HepG2 (cell line): Measurements from ENCODE around the gene NEURL2. TPM values are rescaled to one million over a fixed set of nuclear protein-coding genes. Genes with fewer than 3 reads are reported as not detected.

Experiments
- ATAC-seq: fragments of 200-7000 bp; cut with Tn5 transposase; 3 replicates; pipeline ENCODE4 v1.9.1; 2020; ENCODE audit warnings: mild to moderate bottlenecking, moderate library complexity
- BruUV-seq: library from RNA; stranded (reverse); fragments of 400-500 nt; replicated peaks from 2 replicates; lab custom pipeline; 2021; lab: Mats Ljungman, UMichigan
- CTCF ChIA-PET: fragments of 300-600 bp; formaldehyde crosslinking; extraction: SDS; loops from one replicate; lab custom pipeline; 2021; ENCODE audit warnings: low total read pairs, inconsistent platforms, low intra/inter-chr PET ratio; lab: Yijun Ruan, JAX
- POLR2A ChIA-PET: fragments of 350-600 bp; sonication (Branson Sonifier 250); formaldehyde crosslinking; loops from one replicate; lab custom pipeline; 2020; ENCODE audit warnings: antibody characterized with exemption, inconsistent platforms; lab: Yijun Ruan, JAX
- DNase-seq: peaks from one replicate; pipeline ENCODE4 v3.0.0-alpha.2; 2015; ENCODE audit warnings: low spot score
- FAIRE-seq: peaks from 3 replicates; lab custom pipeline; 2011; peaks lifted over from hg19 to GRCh38; lab: Jason Lieb, UNC
- H2AFZ ChIP-seq: one replicate; pipeline ENCODE4 v1.6.1; 2011; ENCODE audit warnings: low read length, inconsistent platforms
- H3K27ac ChIP-seq: fragments of 300-600 bp; 3 replicates; pipeline ENCODE4 v1.8.0; 2011; ENCODE audit warnings: mixed run types, mild to moderate bottlenecking, mixed read lengths, low read length, inconsistent platforms; ENCODE audit not compliant: insufficient read depth; ENCODE audit errors: extremely low read length
- H3K27me3 ChIP-seq, 2 experiments: fragments of 200-600 bp in 1 of 2; 2 replicates in 1 of 2; 3 replicates in 1 of 2; pipeline versions ENCODE4 v1.6.0 to v1.8.0; 2011; ENCODE audit warnings: low read length in 2 of 2, mild to moderate bottlenecking in 2 of 2, moderate library complexity in 2 of 2, inconsistent platforms in 1 of 2; ENCODE audit not compliant: insufficient read depth in 2 of 2, control insufficient read depth in 1 of 2
- H3K36me3 ChIP-seq, 2 experiments: fragments of 200-600 bp in 1 of 2; replicated peaks in 1 of 2; 2 replicates in 1 of 2; 3 replicates in 1 of 2; pipeline versions ENCODE4 v1.5.1 to v1.8.0; 2011; ENCODE audit warnings: low read length in 2 of 2, inconsistent platforms in 1 of 2; ENCODE audit not compliant: insufficient read depth in 2 of 2, control insufficient read depth in 1 of 2
- H3K4me1 ChIP-seq: 2 replicates; pipeline ENCODE4 v1.5.1; 2012; ENCODE audit warnings: low read length, inconsistent platforms; ENCODE audit not compliant: insufficient read depth
- H3K4me2 ChIP-seq: 2 replicates; pipeline ENCODE4 v1.6.0; 2011; ENCODE audit warnings: low read depth, low read length, inconsistent platforms
- H3K4me3 ChIP-seq, 3 experiments: fragments of 200-600 bp in 1 of 3; sonication (generic), shearing (Covaris generic) in 1 of 3; replicated peaks in 1 of 3; 2 replicates each; pipeline ENCODE4 v1.5.1; 2011 to 2016; ENCODE audit warnings: low read length in 3 of 3, inconsistent platforms in 2 of 3, low read depth in 2 of 3, mild to moderate bottlenecking in 2 of 3, control low read depth in 1 of 3, mixed read lengths in 1 of 3; ENCODE audit not compliant: insufficient read depth in 1 of 3
- H3K79me2 ChIP-seq: one replicate; pipeline ENCODE4 v1.6.1; 2011; ENCODE audit warnings: low read length, inconsistent platforms; ENCODE audit not compliant: insufficient read depth
- H3K9ac ChIP-seq: 2 replicates; pipeline ENCODE4 v1.6.0; 2011; ENCODE audit warnings: mild to moderate bottlenecking, low read depth, low read length, inconsistent platforms; ENCODE audit not compliant: insufficient read depth
- H3K9me3 ChIP-seq: 2 replicates; pipeline ENCODE4 v1.5.1; 2012; ENCODE audit warnings: mild to moderate bottlenecking, low read length
- H4K20me1 ChIP-seq: 2 replicates; pipeline ENCODE4 v1.6.0; 2011; ENCODE audit warnings: inconsistent platforms, mild to moderate bottlenecking, low read length, moderate library complexity; ENCODE audit not compliant: insufficient read depth
- HDAC6 ChIP-seq: fragments of 200-600 bp; sonication (generic); IDR thresholded peaks from 2 replicates; pipeline ENCODE4 v1.7.0; 2017; ENCODE audit warnings: mild to moderate bottlenecking, antibody characterized with exemption, low read length, low read depth
- HNRNPH1 ChIP-seq: fragments of 200-400 bp; formaldehyde crosslinking; optimal IDR thresholded peaks from 2 replicates; pipeline ENCODE3; 2017; ENCODE audit warnings: mild to moderate bottlenecking, low read depth, low read length
- KLF12 ChIP-seq: sonication (generic); formaldehyde crosslinking; IDR thresholded peaks from 2 replicates; pipeline ENCODE4 v1.4.0; 2020; ENCODE audit warnings: missing genetic modification reagents, borderline replicate concordance
- POLR2AphosphoS2 ChIP-seq: IDR thresholded peaks from 2 replicates; pipeline ENCODE4 v1.6.1; 2011; ENCODE audit warnings: low read depth, low read length, improper control_type of control experiment
- RORA ChIP-seq: sonication (generic); formaldehyde crosslinking; IDR thresholded peaks from 2 replicates; pipeline ENCODE4 v1.5.0; 2020; ENCODE audit warnings: mild to moderate bottlenecking, missing genetic modification reagents, moderate library complexity
- THAP11 ChIP-seq: IDR thresholded peaks from 2 replicates; pipeline ENCODE4 v1.6.1; 2016; ENCODE audit warnings: missing biosample characterization, missing genetic modification reagents
- ZIK1 ChIP-seq: sonication (generic); formaldehyde crosslinking; IDR thresholded peaks from 2 replicates; pipeline ENCODE4 v1.5.0; 2020; ENCODE audit warnings: mild to moderate bottlenecking, low read depth, missing genetic modification reagents, borderline replicate concordance
- ZNF224 ChIP-seq: sonication (generic); formaldehyde crosslinking; IDR thresholded peaks from 2 replicates; pipeline ENCODE4 v1.5.0; 2020; ENCODE audit warnings: mild to moderate bottlenecking, missing genetic modification reagents
- ZNF530 ChIP-seq: sonication (generic); formaldehyde crosslinking; IDR thresholded peaks from 2 replicates; pipeline ENCODE4 v1.5.0; 2020; ENCODE audit warnings: low read depth, mild to moderate bottlenecking, missing genetic modification reagents
- ZNF562 ChIP-seq: sonication (generic); formaldehyde crosslinking; IDR thresholded peaks from 2 replicates; pipeline ENCODE4 v1.8.0; 2022; ENCODE audit warnings: missing genetic modification reagents, borderline replicate concordance
- WGBS: methylation state at CpG from one replicate; pipeline ENCODE4 v1.1.6; 2017; ENCODE audit warnings: low lambda C conversion rate; 5-methylcytosine and 5-hydroxymethylcytosine counted together
- in situ Hi-C: cut with HindIII; loops from 2 replicates; pipeline ENCODE4 v1.10.0; 2017; ENCODE audit warnings: low pct_unique_long_range_greater_than_20kb; ENCODE audit not compliant: extremely low pct_ligation_motif_present
- intact Hi-C: fragments of 100-400 bp; cut with micrococcal nuclease; formaldehyde crosslinking; loops from one replicate; pipeline ENCODE4 v1.10.0; 2022; ENCODE audit not compliant: unreplicated experiment
- polyA plus RNA-seq, 8 experiments: library from polyadenylated mRNA; depleted of rRNA in 3 of 8; stranded (reverse) in 7 of 8; unstranded in 1 of 8; fragments of >200 nt; fragmentation: Illumina TruSeq in 4 of 8; extraction: Trizol in 4 of 8; gene quantifications; 2 replicates each; pipeline versions ENCODE4 v1.2.1 to v1.2.3, GENCODE V29; 2011 to 2016; ENCODE audit warnings: low read depth in 4 of 8, missing spikeins in 1 of 8, mixed read lengths in 1 of 8; ENCODE audit not compliant: insufficient read depth in 1 of 8
- total RNA-seq, 5 experiments: library from RNA; depleted of rRNA; stranded (reverse); fragments of >200 nt; fragmentation: Illumina TruSeq; extraction: Trizol; gene quantifications; 2 replicates each; pipeline ENCODE4 v1.2.3, GENCODE V29; 2016; ENCODE audit warnings: low read depth in 1 of 5
- TF ChIP-seq, protein P1 (sequence below): sonication (generic); formaldehyde crosslinking; IDR thresholded peaks from 2 replicates; pipeline ENCODE4 v1.8.1; 2023; ENCODE audit warnings: mild to moderate bottlenecking, missing genetic modification reagents
- TF ChIP-seq, protein P2 (sequence below): fragments of 450-650 bp; IDR thresholded peaks from 2 replicates; pipeline ENCODE4 v1.6.1; 2017
- TF ChIP-seq, protein P3 (sequence below), 2 experiments: sonication (generic) in 1 of 2; formaldehyde crosslinking in 1 of 2; IDR thresholded peaks; 2 replicates each; pipeline versions ENCODE4 v1.6.1 to v1.9.0; 2014 to 2022; ENCODE audit warnings: antibody characterized with exemption in 1 of 2, borderline replicate concordance in 1 of 2, inconsistent platforms in 1 of 2, low read depth in 1 of 2, missing genetic modification reagents in 1 of 2
- TF ChIP-seq, protein P4 (sequence below): sonication (generic); formaldehyde crosslinking; conservative IDR thresholded peaks from 2 replicates; pipeline ENCODE4 v1.4.0; 2020; ENCODE audit warnings: missing genetic modification reagents

Gene NEURL2
- total and polyA plus RNA-seq, 2 of the 13 experiments (the other 11 are each of a cell fraction or from before 2014, with no cell fraction given), result 7.2 to 9.7 TPM

DNA sequence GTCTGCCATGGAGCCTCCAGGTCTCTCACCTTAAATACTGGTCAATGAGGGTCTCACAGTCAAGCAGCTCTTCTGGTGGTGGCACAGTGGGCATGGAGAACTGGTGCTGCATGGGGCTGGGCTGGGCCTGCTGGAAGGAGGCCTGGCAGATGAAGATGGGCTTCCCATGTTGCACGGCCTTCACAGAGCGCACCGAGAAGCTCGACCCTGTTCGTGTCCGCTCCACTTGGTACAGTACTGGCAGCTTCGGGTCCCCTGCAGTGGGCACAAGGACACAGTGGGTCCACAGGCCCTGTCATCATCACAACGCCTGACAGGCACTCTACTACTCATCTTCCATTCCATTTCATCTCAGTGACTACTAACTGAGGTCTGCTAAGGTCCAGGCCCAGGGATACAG, 42.6 kb downstream of the NEURL2 start:
- Histone ChIP-seq H3K36me3 (peaks cover 13 to 26% of the 10 kb centered on the region in 2 experiments), H3K9me3 (no peaks in the 10 kb centered on the region), H3K27ac (no peak overlapping the region), H3K9ac (no peak overlapping the region), H4K20me1 (no peaks in the 10 kb centered on the region), H3K79me2 (no peaks in the 10 kb centered on the region), H3K27me3 (no peaks in the 10 kb centered on the region), H3K4me1 (peaks cover 4% of the 10 kb centered on the region; the same call in 1 of the 2 replicates), H2AFZ (no peak overlapping the region), H3K4me3 (no peak overlapping the region), H3K4me2 (no peak overlapping the region)
- in situ Hi-C loops (no loop called here), intact Hi-C loops (no loop called here)
- ATAC-seq, result no peak; the same call in 1 of the 3 replicates
- no TSS peak for BruUV-seq
- FAIRE-seq, result no peak
- CTCF ChIA-PET, result no interaction called here
- POLR2A ChIA-PET, result interaction anchor here (0.8 to 2.0 kb wide), 2 partner anchors 9 to 122 kb away, joined by 3 to 6 read pairs; no protein-coding TSS in a partner anchor
- WGBS, result 91% methylated on average over 8 of the region's 8 CpGs
- no peak for DNase-seq
- no peak for TF ChIP-seq HNRNPH1
- TF ChIP-seq ZNF224, result no peak
- TF ChIP-seq, protein P1, sequence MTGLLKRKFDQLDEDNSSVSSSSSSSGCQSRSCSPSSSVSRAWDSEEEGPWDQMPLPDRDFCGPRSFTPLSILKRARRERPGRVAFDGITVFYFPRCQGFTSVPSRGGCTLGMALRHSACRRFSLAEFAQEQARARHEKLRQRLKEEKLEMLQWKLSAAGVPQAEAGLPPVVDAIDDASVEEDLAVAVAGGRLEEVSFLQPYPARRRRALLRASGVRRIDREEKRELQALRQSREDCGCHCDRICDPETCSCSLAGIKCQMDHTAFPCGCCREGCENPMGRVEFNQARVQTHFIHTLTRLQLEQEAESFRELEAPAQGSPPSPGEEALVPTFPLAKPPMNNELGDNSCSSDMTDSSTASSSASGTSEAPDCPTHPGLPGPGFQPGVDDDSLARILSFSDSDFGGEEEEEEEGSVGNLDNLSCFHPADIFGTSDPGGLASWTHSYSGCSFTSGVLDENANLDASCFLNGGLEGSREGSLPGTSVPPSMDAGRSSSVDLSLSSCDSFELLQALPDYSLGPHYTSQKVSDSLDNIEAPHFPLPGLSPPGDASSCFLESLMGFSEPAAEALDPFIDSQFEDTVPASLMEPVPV (CRISPR knock-in tag), result no peak
- no peak for TF ChIP-seq KLF12 (CRISPR knock-in tag)
- TF ChIP-seq ZNF530 (CRISPR knock-in tag), result no peak
- TF ChIP-seq ZIK1, result no peak
- no peak for TF ChIP-seq THAP11
- TF ChIP-seq, protein P2, sequence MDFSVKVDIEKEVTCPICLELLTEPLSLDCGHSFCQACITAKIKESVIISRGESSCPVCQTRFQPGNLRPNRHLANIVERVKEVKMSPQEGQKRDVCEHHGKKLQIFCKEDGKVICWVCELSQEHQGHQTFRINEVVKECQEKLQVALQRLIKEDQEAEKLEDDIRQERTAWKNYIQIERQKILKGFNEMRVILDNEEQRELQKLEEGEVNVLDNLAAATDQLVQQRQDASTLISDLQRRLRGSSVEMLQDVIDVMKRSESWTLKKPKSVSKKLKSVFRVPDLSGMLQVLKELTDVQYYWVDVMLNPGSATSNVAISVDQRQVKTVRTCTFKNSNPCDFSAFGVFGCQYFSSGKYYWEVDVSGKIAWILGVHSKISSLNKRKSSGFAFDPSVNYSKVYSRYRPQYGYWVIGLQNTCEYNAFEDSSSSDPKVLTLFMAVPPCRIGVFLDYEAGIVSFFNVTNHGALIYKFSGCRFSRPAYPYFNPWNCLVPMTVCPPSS, result no peak
- TF ChIP-seq POLR2AphosphoS2, result no peak
- TF ChIP-seq, protein P3, sequence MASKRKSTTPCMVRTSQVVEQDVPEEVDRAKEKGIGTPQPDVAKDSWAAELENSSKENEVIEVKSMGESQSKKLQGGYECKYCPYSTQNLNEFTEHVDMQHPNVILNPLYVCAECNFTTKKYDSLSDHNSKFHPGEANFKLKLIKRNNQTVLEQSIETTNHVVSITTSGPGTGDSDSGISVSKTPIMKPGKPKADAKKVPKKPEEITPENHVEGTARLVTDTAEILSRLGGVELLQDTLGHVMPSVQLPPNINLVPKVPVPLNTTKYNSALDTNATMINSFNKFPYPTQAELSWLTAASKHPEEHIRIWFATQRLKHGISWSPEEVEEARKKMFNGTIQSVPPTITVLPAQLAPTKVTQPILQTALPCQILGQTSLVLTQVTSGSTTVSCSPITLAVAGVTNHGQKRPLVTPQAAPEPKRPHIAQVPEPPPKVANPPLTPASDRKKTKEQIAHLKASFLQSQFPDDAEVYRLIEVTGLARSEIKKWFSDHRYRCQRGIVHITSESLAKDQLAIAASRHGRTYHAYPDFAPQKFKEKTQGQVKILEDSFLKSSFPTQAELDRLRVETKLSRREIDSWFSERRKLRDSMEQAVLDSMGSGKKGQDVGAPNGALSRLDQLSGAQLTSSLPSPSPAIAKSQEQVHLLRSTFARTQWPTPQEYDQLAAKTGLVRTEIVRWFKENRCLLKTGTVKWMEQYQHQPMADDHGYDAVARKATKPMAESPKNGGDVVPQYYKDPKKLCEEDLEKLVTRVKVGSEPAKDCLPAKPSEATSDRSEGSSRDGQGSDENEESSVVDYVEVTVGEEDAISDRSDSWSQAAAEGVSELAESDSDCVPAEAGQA (IDR thresholded peaks at IDR 0.05; ENCODE audit: low read depth), result no peak
- TF ChIP-seq, protein P3 (CRISPR knock-in tag; IDR thresholded peaks at IDR 0.05; ENCODE audit: borderline replicate concordance), result no peak
- TF ChIP-seq RORA, result no peak
- TF ChIP-seq ZNF562, result no peak
- TF ChIP-seq, protein P4, sequence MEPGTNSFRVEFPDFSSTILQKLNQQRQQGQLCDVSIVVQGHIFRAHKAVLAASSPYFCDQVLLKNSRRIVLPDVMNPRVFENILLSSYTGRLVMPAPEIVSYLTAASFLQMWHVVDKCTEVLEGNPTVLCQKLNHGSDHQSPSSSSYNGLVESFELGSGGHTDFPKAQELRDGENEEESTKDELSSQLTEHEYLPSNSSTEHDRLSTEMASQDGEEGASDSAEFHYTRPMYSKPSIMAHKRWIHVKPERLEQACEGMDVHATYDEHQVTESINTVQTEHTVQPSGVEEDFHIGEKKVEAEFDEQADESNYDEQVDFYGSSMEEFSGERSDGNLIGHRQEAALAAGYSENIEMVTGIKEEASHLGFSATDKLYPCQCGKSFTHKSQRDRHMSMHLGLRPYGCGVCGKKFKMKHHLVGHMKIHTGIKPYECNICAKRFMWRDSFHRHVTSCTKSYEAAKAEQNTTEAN, result no peak
- TF ChIP-seq HDAC6, result no peak
